ENCODE results near the gene CTCFL.

The CTCFL gene

GRCh38 chr20:57461726-57462125, 63.2 kb downstream of the CTCFL start:
- peaks cover 12% of the 10 kb centered on the region for H3K79me1 ChIP-seq (ENCODE audit: low read length)
- no peaks in the 10 kb centered on the region for H3K27me3 ChIP-seq (ENCODE audit: insufficient read depth, low read length)
- peak overlapping the region; percentile 45 for H2AK5ac ChIP-seq (ENCODE audit: low read length)
- H4K12ac ChIP-seq (ENCODE audit: low read depth, low read length) = no peak overlapping the region
- no peak overlapping the region for H2BK5ac ChIP-seq (ENCODE audit: low read depth, low read length, poor library complexity)
- H3K36me3 ChIP-seq (ENCODE audit: control insufficient read depth in 1 of 2, insufficient read depth in 2 of 2, low read length in 2 of 2) = no peaks in the 10 kb centered on the region
- H4K91ac ChIP-seq (ENCODE audit: low read depth, low read length) = peak overlapping the region; percentile 71
- DNase-seq = no peak
- H3K9ac ChIP-seq (ENCODE audit: low read length) = no peak overlapping the region
- H4K8ac ChIP-seq (ENCODE audit: low read depth, low read length) = no peak overlapping the region
- H3K23ac ChIP-seq (ENCODE audit: low read length) = no peak overlapping the region
- H3K18ac ChIP-seq (ENCODE audit: low read length) = no peak overlapping the region
- H3K4me3 ChIP-seq (ENCODE audit: low read depth, low read length) = no peak overlapping the region
- H3K27ac ChIP-seq (ENCODE audit: low read depth, low read length) = no peak overlapping the region
- H3K79me2 ChIP-seq (ENCODE audit: control insufficient read depth, insufficient read depth, low read length, poor library complexity) = no peaks in the 10 kb centered on the region
- H3K14ac ChIP-seq (ENCODE audit: low read length) = peak overlapping the region; percentile 41
- H2BK120ac ChIP-seq (ENCODE audit: insufficient read depth, low read length, poor library complexity) = peak overlapping the region; percentile 14
- no peak overlapping the region for H2AFZ ChIP-seq (ENCODE audit: insufficient read depth, low read length, poor library complexity)
- no peak overlapping the region for H3K4me2 ChIP-seq (ENCODE audit: low read length)
- no peak overlapping the region for H3K4ac ChIP-seq (ENCODE audit: low read depth, low read length)
- peaks cover 7% of the 10 kb centered on the region for H3K9me3 ChIP-seq (ENCODE audit: insufficient read depth, low read depth, low read length)
- H2BK12ac ChIP-seq (ENCODE audit: low read length) = peak overlapping the region; percentile 74
- WGBS (ENCODE audit: extremely low coverage, insufficient coverage, insufficient read length) = no CpG with 5 or more reads among the region's 7 CpGs
- H3K4me1 ChIP-seq (ENCODE audit: control insufficient read depth in 1 of 2, insufficient read depth in 2 of 2, low read length in 2 of 2) = peaks cover 16 to 23% of the 10 kb centered on the region in 2 experiments

- Histone ChIP-seq H2BK120ac (ENCODE audit: insufficient read depth, low read length, poor library complexity) (peak overlapping the region; percentile 34), H3K9me3 (ENCODE audit: insufficient read depth, low read depth, low read length) (peaks cover 7% of the 10 kb centered on the region), H3K79me1 (ENCODE audit: low read length) (peaks cover 12% of the 10 kb centered on the region), H3K23ac (ENCODE audit: low read length) (no peak overlapping the region), H2BK5ac (ENCODE audit: low read depth, low read length, poor library complexity) (peak overlapping the region; percentile 10), H3K27me3 (ENCODE audit: insufficient read depth, low read length) (no peaks in the 10 kb centered on the region), H2AFZ (ENCODE audit: insufficient read depth, low read length, poor library complexity) (no peak overlapping the region), H4K12ac (ENCODE audit: low read depth, low read length) (no peak overlapping the region), H3K27ac (ENCODE audit: low read depth, low read length) (no peak overlapping the region), H3K9ac (ENCODE audit: low read length) (no peak overlapping the region), H3K4ac (ENCODE audit: low read depth, low read length) (no peak overlapping the region), H3K36me3 (ENCODE audit: control insufficient read depth in 1 of 2, insufficient read depth in 2 of 2, low read length in 2 of 2) (no peaks in the 10 kb centered on the region), H3K4me2 (ENCODE audit: low read length) (no peak overlapping the region), H3K4me1 (ENCODE audit: control insufficient read depth in 1 of 2, insufficient read depth in 2 of 2, low read length in 2 of 2) (peaks cover 16 to 23% of the 10 kb centered on the region in 2 experiments), H3K4me3 (ENCODE audit: low read depth, low read length) (no peak overlapping the region), H3K18ac (ENCODE audit: low read length) (peak overlapping the region; percentile 5), H2AK5ac (ENCODE audit: low read length) (peak overlapping the region; percentile 20), H4K91ac (ENCODE audit: low read depth, low read length) (peak overlapping the region; percentile 80), H2BK12ac (ENCODE audit: low read length) (peak overlapping the region; percentile 25), H3K14ac (ENCODE audit: low read length) (peak overlapping the region; percentile 48), H4K8ac (ENCODE audit: low read depth, low read length) (no peak overlapping the region), H3K79me2 (ENCODE audit: control insufficient read depth, insufficient read depth, low read length, poor library complexity) (no peaks in the 10 kb centered on the region)
- WGBS (ENCODE audit: extremely low coverage, insufficient coverage, insufficient read length) = no CpG with 5 or more reads among the region's 15 CpGs
- peak in 1 of 2 donors; percentile 4 for DNase-seq
These were observed 64.0 kb downstream of the CTCFL start for GRCh38 chr20:57460781-57461465.

GRCh38 chr20:57459897-57460296, 65.0 kb downstream of the CTCFL start:
- peaks cover 12% of the 10 kb centered on the region for H3K79me1 ChIP-seq (ENCODE audit: low read length)
- H2BK5ac ChIP-seq (ENCODE audit: low read depth, low read length, poor library complexity) = peak overlapping the region; percentile 14
- DNase-seq = no peak
- no peak overlapping the region for H3K4ac ChIP-seq (ENCODE audit: low read depth, low read length)
- peak overlapping the region; percentile 29 for H2BK12ac ChIP-seq (ENCODE audit: low read length)
- H3K23ac ChIP-seq (ENCODE audit: low read length) = no peak overlapping the region
- H4K8ac ChIP-seq (ENCODE audit: low read depth, low read length) = peak overlapping the region; percentile 11
- H4K91ac ChIP-seq (ENCODE audit: low read depth, low read length) = peak overlapping the region; percentile 80
- no peaks in the 10 kb centered on the region for H3K36me3 ChIP-seq (ENCODE audit: control insufficient read depth in 1 of 2, insufficient read depth in 2 of 2, low read length in 2 of 2)
- no peaks in the 10 kb centered on the region for H3K27me3 ChIP-seq (ENCODE audit: insufficient read depth, low read length)
- peaks cover 6% of the 10 kb centered on the region for H3K9me3 ChIP-seq (ENCODE audit: insufficient read depth, low read depth, low read length)
- peak overlapping the region; percentile 13 for H3K27ac ChIP-seq (ENCODE audit: low read depth, low read length)
- no peak overlapping the region for H4K12ac ChIP-seq (ENCODE audit: low read depth, low read length)
- WGBS (ENCODE audit: extremely low coverage, insufficient coverage, insufficient read length) = no CpG with 5 or more reads among the region's 5 CpGs
- peaks cover 16 to 23% of the 10 kb centered on the region in 2 experiments for H3K4me1 ChIP-seq (ENCODE audit: control insufficient read depth in 1 of 2, insufficient read depth in 2 of 2, low read length in 2 of 2)
- H3K14ac ChIP-seq (ENCODE audit: low read length) = peak overlapping the region; percentile 48
- H3K79me2 ChIP-seq (ENCODE audit: control insufficient read depth, insufficient read depth, low read length, poor library complexity) = no peaks in the 10 kb centered on the region
- no peak overlapping the region for H3K4me3 ChIP-seq (ENCODE audit: low read depth, low read length)
- no peak overlapping the region for H2AK5ac ChIP-seq (ENCODE audit: low read length)
- no peak overlapping the region for H3K18ac ChIP-seq (ENCODE audit: low read length)
- H3K9ac ChIP-seq (ENCODE audit: low read length) = no peak overlapping the region
- H2BK120ac ChIP-seq (ENCODE audit: insufficient read depth, low read length, poor library complexity) = peak overlapping the region; percentile 65
- H2AFZ ChIP-seq (ENCODE audit: insufficient read depth, low read length, poor library complexity) = no peak overlapping the region
- no peak overlapping the region for H3K4me2 ChIP-seq (ENCODE audit: low read length)

GRCh38 chr20:57459278-57459677, 65.7 kb downstream of the CTCFL start:
- Histone ChIP-seq H3K27me3 (ENCODE audit: insufficient read depth, low read length) (no peaks in the 10 kb centered on the region), H3K23ac (ENCODE audit: low read length) (no peak overlapping the region), H2AFZ (ENCODE audit: insufficient read depth, low read length, poor library complexity) (no peak overlapping the region), H4K8ac (ENCODE audit: low read depth, low read length) (no peak overlapping the region), H3K18ac (ENCODE audit: low read length) (no peak overlapping the region), H3K14ac (ENCODE audit: low read length) (no peak overlapping the region), H3K79me1 (ENCODE audit: low read length) (peaks cover 12% of the 10 kb centered on the region), H4K12ac (ENCODE audit: low read depth, low read length) (no peak overlapping the region), H3K4me2 (ENCODE audit: low read length) (no peak overlapping the region), H3K9ac (ENCODE audit: low read length) (no peak overlapping the region), H2BK5ac (ENCODE audit: low read depth, low read length, poor library complexity) (no peak overlapping the region), H3K4me3 (ENCODE audit: low read depth, low read length) (no peak overlapping the region), H2AK5ac (ENCODE audit: low read length) (no peak overlapping the region), H3K9me3 (ENCODE audit: insufficient read depth, low read depth, low read length) (peaks cover 6% of the 10 kb centered on the region), H3K36me3 (ENCODE audit: control insufficient read depth in 1 of 2, insufficient read depth in 2 of 2, low read length in 2 of 2) (no peaks in the 10 kb centered on the region), H3K4me1 (ENCODE audit: control insufficient read depth in 1 of 2, insufficient read depth in 2 of 2, low read length in 2 of 2) (peaks cover 16 to 23% of the 10 kb centered on the region in 2 experiments), H3K79me2 (ENCODE audit: control insufficient read depth, insufficient read depth, low read length, poor library complexity) (no peaks in the 10 kb centered on the region), H3K27ac (ENCODE audit: low read depth, low read length) (no peak overlapping the region), H3K4ac (ENCODE audit: low read depth, low read length) (no peak overlapping the region), H4K91ac (ENCODE audit: low read depth, low read length) (no peak overlapping the region), H2BK12ac (ENCODE audit: low read length) (no peak overlapping the region), H2BK120ac (ENCODE audit: insufficient read depth, low read length, poor library complexity) (no peak overlapping the region)
- WGBS (ENCODE audit: extremely low coverage, insufficient coverage, insufficient read length) = no CpG with 5 or more reads among the region's 5 CpGs
- no peak for DNase-seq

Measured in trophoblast cell (in vitro differentiated cells and primary cell).